ENCODE results near the gene DNAH1.

DNAH1 gene

DNA sequence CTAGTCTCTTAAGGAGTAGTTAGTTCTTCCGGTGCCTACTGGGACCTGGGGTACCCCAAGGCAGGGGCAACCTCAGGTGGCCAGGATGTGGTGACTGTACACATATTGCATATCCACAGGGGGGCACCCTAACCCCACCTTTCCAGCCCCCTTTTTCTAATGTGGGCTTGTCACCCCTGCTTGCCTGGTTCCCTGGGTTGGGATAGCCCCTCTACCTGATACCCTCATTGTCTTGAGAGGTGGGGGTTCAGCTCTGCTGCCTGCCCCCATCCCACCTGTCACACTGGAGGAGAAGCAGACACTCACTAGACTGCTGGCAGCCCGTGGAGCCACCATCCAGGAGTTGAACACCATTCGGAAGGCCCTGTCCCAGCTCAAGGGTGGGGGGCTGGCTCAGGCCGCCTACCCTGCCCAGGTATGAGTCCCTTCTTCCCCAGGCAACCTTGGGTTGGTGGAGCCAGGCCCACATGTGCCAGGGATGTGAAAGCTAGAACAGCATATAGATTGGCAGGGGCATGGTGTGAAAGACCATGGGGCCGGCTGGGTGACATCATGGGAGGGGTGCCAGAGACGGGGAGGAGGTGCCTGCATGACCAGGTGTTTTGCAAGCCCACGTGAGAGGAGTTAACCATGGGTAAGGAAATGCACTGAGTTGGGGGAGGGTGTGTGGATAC, 24.5 kb upstream of the DNAH1 start:
- no peak for DNase-seq

DNA sequence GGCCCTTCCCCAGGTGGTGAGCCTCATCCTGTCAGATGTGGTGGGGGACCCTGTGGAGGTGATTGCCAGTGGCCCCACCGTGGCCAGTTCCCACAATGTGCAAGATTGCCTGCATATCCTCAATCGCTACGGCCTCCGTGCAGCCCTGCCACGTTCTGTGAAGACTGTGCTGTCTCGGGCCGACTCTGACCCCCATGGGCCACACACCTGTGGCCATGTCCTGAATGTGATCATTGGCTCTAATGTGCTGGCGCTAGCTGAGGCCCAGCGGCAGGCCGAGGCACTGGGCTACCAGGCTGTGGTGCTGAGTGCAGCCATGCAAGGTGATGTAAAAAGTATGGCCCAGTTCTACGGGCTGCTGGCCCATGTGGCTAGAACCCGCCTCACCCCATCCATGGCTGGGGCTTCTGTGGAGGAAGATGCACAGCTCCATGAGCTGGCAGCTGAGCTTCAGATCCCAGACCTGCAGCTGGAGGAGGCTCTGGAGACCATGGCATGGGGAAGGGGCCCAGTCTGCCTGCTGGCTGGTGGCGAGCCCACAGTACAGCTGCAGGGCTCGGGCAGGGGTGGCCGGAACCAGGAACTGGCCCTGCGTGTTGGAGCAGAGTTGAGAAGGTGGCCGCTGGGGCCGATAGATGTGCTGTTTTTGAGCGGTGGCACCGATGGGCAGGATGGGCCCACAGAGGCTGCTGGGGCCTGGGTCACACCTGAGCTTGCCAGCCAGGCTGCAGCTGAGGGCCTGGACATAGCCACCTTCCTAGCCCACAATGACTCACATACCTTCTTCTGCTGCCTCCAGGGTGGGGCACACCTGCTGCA, 23.7 kb upstream of the DNAH1 start:
- no peak for DNase-seq

- DNase-seq: no peak
Observed at GRCh38 chr3:52293491-52294319, 22.4 kb upstream of the DNAH1 start.

- no peak for DNase-seq
Observed at GRCh38 chr3:52294320-52295150, 21.6 kb upstream of the DNAH1 start.

GRCh38 chr3:52295671-52296208, 20.4 kb upstream of the DNAH1 start:
- DNase-seq: no peak

DNA sequence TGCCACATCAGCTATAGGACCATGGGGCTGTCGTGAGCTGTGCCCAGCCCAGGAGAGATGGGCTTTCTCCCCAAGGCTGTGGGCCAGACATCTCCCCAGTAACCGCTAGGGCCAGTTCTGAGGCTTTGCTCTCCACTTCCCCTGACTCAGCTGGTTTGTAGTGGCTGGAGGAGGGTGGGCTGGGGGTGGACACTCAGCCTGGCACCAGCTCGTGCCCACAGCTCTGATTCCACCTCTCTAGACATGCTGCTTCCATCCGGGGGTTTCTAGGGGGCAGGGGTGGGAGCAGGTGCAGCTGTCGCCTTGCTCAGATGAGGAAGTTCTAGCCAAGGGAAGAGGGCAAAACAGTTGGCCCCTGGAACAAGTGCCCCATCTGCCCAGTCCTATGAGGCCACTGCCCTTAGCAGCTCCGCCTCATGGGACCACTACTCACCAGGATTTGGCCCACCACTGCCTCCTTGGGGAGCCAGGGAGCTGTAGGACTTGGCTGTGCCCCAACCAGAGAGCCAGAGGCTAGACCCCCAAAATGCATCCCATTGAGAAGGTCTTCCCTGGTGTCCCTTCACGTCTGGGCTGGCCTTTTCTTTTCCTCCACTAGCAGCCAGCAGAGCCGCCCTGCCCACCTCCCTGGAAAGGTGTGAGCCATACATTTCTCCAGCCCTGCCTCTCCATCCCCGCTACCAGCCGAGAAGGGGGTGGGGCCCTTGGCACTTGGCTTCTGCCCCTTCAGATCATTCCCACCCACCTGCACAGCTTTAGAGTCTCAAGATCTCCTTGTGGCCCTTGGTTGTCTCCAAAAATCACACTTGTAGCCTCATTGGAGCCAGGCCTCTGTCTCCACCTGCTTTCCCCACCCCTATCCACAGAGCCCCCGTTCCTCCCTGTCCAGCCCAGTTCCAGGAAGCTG, 18.6 kb upstream of the DNAH1 start:
- DNase-seq: no peak

DNA sequence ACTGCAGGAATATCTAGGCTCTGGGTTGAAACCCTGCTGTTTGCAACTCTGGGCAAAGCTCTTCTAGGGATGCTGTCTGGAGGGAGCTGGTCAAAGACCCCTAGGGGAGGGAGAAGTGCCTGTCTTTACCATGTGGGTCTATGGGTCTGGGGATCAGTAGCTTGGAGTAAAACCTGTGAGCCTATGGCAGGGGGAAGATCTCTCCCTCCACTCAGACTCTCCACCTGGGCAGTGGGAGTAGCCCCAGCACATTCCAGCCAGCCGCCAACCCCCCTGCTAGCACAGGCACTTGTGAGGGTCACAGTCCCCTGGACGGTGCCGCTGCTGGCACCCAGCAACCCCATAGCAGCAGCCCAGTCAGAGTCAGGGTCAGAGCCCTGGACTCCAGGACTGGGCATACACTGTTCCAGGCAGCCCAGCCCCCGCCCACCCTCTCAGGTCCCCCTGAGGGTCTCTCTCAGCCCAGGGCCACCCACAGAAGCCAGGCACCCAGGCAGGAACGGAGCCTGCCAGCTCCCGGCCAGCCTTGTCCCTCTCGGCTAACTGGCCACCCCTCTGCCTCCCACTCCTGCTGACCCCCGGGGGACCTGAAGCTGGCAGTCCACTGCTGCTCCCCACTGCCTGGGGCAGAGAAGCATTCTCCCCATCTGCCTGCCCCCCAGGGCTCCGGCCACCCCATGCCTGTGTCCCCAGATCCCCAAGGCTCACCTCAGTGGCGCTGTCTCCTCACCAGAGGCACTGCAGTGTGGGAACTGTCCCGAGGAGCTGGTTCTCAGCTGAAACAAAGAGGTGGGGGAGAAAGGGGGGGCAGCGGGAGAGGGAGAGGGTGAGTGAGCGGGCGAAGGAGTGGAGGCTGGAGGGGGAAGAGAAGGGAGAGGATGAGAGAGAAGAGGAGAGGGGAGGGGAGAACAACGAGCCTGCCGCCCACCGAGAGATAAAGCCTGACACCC, 17.7 kb upstream of the DNAH1 start:
- no peak for DNase-seq

GRCh38 chr3:52299247-52299878, 16.8 kb upstream of the DNAH1 start:
- DNase-seq: no peak

GRCh38 chr3:52299879-52300611, 16.1 kb upstream of the DNAH1 start:
- DNase-seq: no peak

DNA sequence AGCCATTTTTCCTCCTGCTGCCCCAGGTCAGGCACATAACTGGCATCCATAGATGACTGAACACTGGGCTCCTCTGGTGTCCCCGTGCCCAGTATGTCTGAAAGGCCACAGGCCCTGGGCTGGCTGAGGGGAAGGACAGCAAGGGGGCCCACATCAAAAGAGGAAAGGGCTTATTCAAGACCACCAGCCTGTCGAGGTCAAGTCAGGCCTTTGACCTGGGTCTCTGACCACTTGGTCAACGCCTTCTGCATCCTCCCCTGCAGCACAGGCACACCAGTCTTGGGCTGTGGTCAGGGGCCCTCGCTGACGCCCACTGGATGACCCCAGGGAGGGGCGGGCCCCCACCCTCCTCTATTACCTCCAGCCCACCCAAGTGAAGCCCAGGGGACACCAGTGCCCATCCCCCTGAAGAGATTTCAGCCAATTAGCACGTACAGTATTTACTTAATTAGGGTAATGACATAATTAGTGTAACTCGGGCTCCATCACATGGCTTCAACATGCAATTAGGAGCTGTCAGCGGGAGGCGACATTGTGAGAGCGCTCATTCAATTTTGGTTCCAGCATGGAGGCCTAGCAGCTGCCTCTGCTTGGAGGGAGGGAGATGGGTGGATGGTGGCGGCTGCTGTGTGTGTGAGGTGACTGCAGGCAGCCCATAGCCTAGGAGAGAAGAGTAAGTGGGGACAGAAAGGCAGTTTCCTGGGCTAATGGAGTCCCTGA, 13.5 kb upstream of the DNAH1 start:
- no peak for DNase-seq

DNA sequence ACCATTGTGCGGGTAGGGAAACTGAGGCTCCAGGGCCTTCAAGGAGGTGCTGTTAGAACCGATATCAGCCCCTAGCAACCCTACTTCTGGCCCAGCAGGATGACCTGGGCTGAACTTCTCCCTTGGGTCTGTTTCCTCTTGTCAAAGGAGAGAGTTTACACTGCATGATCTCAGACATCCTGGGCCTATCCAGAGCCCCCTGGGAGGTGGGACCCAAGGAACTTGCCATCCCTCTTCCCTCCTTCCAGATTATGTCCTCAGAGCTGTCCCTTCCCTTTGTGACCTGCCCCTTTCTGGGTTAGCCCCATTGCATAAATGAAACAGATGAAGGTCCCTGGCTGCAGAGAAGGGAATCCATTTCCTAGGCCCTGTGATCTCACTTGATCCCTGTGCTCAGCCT, 12.3 kb upstream of the DNAH1 start:
- DNase-seq: no peak

GRCh38 chr3:52305926-52306325, 10.2 kb upstream of the DNAH1 start:
- DNase-seq: no peak

DNA sequence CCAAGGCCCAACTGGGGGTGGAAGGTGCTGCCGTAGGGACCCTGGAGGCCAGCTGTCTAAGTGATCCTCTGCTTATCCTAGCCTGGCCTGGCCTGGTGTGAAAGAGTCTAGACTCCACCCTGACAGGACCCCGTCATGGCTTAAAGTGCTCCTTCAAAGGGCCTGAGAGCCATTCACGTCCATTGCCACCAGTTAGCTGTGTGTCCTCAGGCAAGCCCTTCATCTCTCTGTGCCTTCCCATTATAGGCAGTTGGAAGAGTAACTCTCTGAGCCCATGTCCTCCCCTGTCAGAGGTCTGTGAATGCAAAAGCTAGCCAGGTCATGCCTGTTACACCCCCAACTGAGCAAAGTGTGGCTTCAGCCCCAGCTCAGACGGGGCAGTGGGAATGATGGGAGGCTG, 9.1 kb upstream of the DNAH1 start:
- no peak for DNase-seq

- DNase-seq: no peak
Observed at GRCh38 chr3:52308308-52308707, 7.8 kb upstream of the DNAH1 start.

DNA sequence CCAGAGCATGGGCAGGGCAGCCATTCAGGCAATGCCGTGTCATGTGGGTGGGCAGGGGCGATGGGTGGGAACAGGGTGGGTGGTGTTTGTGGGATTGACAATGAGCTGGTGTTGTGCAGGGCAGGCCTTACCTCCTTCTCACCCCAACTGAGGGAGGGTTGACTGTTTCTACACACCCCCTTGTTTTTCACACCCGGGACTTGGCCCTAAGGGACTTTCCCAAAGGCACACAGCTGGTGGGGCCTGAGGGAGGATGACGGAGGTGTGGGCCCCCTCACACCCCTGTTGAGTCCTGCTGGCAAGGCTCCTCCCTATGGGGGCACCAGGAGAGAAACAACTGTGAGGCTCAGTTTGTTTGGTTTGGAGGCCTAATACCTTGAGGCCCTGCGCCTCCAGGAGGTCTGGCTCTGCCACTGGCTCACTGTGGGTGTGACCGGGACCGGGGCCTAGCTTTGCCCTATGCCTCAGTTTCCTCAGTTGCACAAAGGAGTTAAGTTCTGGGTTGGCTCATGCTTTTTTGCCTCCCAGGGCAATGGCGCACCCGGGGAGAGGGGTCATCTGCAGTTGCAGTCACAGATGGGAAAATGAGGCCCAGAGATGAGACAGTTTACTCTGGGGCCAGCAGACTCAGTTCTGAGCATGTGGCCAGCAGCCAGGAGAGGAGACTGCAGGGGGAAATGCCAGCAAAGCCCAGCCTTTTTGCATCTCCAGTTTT, 5.1 kb upstream of the DNAH1 start:
- DNase-seq: no peak

DNA sequence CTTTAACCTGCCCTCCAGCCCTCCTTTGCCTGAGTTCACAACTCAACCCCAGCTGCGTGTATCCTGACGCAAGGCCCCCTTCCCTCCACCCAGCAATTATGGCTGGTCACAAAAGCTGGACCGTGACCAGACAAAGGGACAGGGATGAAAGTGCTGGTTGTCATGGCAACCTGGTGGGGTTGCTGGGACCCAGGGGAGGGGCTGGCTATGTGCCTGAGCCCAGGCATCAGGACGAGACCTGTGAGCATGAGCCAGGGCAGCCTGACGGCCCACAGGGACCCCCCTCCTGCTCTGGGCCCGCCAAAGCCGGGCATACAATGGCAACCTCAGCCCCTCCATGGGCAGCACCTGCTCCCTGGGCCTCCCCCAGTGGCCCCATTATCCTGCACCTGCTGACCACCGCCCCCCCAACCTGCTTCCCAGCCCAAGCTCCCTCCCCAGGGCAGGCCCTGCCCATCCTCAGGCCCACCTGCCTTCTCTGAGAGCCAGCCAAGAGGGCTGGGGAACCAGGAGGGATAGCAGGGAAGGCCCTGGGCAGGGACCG, 4.5 kb upstream of the DNAH1 start:
- no peak for DNase-seq

DNA sequence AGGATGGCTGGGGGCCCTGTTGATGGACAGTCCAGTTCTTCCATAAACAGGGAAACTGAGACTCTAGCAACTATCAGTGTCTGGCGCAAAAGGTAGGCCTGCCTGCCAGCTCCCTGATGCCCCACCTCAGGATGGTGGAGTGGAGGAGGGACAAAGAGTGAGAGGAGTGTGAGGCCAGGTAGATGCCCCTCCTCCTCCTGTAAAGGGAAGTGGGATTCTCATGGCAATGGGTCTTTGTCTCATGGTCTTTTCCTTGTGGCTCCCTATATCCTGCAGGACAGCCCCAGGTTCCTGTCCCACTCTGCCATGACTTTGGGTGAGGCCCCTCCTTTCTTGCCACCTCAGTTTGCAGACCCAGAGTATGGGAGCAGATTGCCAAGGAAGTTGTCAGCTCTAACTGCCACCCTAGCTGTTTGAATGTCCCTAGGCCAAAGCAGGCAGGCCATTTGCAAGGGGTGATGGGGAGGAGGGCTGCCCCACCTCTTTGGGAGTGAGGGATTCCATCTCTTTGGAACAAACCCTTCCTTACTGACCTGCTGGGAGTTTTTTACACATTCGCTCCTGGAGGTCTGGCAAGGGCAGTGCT, 2.8 kb upstream of the DNAH1 start:
- DNase-seq: no peak
